Occipital lobe (tissue), 2 donors: Measurements from ENCODE around the gene KCTD7. TPM values are rescaled to one million over a fixed set of nuclear protein-coding genes. Genes with fewer than 3 reads are reported as not detected.
"Not testable (repeated sequence)": the region's sequence is repeated elsewhere in the genome, so short reads cannot be mapped to it uniquely, and the experiment has no call there.

Experiments used
- DNase-seq: peaks from one replicate; lab custom pipeline; 2025; lab: John Stamatoyannopoulos, UW
- total RNA-seq: library from RNA; depleted of rRNA; stranded (reverse); fragments of >200 nt; gene quantifications from one replicate; pipeline ENCODE4 v1.2.3, GENCODE V29; 2014

Gene KCTD7
- total RNA-seq, 1 donor from 2014 or later: 31.8 TPM

GRCh38 chr7:66653719-66654274 lies 25.1 kb downstream of the KCTD7 start:
- DNase-seq: not testable (repeated sequence)

GRCh38 chr7:66654275-66655112 lies 25.8 kb downstream of the KCTD7 start:
- peak; percentile 98 for DNase-seq

DNA sequence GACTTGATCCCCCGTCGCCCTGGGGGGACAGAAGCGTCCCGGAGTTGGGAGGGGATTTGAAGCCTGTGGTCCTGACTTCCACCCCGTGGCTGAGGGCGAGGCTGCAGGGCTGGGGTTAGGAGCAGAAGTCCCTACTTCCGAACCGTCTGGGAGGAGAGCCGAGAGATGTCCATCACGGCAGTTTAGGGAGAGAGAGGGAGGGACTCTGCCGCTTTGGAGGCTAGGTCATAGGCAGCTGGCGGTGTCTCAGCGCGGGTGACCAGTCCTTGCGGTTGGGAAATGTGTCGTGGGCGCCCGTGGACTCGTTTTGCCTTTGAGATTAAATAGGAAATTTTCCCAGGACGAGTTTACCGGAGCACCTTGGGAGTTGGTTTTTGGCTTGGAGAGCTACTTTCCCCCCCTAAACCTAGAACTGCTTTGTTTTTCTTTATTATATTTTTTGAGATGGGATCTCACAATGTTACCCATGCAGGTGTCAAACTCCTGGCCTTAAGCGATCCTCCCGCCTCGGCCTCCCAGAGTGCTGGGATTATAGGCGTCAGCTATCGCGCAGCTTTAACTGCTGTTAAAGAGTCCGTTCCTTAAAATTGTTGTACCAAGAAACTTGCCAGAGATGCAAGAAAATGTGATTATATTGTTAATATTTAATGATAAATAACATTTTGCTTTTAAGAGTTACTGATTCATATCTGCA lies 26.6 kb downstream of the KCTD7 start:
- not testable (repeated sequence) for DNase-seq

GRCh38 chr7:66655826-66656485 lies 27.3 kb downstream of the KCTD7 start:
- DNase-seq: not testable (repeated sequence)

DNA sequence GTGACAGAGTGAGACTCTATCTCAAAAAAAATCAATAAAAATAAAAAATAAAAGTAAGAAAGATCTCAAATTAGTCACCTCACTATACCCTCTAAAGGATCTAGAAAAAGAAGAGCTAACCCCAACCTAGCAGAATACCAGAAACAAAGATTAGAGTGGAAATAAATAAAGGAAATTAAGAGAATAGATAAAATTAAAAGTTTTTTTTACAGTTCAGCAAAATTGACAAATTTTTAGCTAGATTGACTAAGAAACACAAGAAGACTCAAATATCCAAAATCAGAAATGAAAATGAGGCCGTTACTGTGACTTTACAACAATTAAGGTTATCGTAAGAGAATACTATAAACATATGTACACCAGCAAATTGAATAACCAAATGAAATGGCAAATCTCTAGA lies 29.1 kb downstream of the KCTD7 start:
- no peak for DNase-seq

DNA sequence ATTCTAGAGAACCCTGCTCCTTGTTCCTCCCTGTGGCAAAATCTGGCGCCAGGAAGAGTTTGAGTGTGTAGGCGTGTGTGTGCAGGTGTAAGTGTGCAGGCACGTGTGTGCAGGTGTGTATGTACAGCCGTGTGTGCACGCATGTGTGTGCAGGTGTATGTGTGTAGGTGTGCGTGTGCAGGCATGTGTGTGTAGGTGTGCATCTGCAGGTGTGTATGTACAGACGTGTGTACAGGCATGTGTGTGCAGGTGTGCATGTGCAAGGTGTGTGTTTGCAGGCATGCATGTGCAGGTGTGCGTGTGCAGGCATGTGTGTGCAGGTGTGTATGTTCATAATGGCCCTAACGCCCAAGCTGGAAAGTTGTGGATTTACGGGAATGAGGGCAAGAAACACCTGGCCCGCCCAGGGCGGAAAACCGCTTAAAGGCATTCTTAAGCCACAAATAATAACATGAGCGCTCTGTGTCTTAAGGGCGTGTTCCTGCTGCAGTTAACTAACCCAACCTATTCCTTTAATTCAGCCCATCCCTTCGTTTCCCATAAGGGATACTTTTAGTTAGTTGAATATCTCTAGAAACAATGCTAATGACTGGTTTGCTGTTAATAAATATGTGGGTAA lies 34.1 kb downstream of the KCTD7 start:
- no peak for DNase-seq

- DNase-seq: no peak
These were observed 36.1 kb downstream of the KCTD7 start for GRCh38 chr7:66664590-66665293.

- no peak for DNase-seq
These were observed 37.8 kb downstream of the KCTD7 start for GRCh38 chr7:66666313-66666952.

DNA sequence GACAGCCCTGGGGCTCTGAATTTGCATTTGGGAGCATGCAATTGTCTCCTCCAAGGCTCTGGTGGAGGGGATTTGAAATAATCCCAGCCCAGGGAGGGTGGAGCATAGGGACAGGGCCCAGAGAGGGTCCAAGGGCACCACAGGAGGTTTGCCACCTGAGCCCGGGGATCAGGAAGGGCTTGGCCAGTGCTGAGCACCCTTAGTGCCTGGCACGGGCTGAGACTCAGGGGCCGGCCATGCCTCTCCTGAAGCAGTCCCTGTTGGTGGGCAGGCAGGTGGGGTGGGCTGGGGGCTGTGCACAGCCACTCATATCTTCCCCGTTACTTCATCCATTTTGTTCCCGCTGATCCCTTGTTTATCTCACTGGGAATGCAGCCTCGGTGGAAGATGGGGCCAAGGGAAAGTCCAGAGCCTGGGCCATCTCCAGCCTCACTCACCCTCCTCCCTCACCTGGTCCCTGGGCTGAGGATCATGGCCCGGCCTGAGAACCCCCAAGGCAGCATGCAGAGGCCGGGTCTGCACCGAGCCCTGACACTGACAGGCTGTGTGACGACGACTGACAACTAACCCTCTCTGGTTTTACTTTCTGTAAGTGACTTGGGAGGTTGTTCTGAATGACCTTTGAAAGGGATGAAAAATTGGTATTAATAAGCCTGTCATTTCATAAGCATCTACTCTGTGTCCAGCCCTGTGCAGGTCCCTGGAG lies 38.5 kb downstream of the KCTD7 start:
- no peak for DNase-seq

- DNase-seq: no peak
These were observed 39.4 kb downstream of the KCTD7 start for GRCh38 chr7:66668112-66668511.

- DNase-seq: no peak
These were observed 40.0 kb downstream of the KCTD7 start for GRCh38 chr7:66668677-66669076.

DNA sequence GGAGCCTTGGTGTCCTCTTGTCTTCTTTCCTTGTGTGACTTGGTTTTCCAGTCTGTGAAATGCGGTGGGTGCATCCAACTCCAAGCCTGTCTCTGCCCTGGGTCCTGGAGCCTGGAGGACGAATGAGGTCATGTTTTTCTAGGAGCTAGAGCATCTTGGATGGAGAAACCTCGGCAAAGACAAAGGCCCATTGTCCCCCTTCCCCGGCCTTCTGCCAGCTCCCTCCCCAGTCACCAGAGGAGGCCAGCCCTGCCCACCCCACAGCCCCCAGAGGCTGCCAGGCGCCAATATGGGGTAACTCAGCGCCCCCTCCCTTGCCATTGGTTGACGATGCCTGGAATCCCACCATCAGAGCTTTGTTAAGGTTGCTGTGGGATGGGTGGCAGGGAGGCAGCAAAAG lies 40.4 kb downstream of the KCTD7 start:
- DNase-seq: peak; percentile 28

DNA sequence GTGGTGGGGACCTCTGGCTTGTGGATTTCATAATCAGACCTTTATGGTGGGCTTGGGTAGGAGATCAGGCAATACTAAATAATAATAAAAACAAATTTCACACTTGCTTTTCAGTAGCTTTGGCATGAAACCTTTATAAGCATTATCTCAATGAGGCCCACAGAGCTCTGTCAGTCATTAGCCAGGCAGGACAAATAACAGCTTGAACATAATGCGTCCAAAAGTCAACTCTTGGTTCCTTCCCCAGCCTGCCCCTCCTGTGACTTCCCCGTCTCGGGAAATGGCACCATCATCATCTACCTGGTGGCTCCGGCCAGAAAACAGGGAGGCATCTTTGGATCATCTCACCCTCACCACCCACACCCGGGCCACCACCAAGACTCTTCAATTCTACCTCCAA lies 40.8 kb downstream of the KCTD7 start:
- no peak for DNase-seq

GRCh38 chr7:66671034-66671433 lies 42.4 kb downstream of the KCTD7 start:
- DNase-seq: no peak

DNA sequence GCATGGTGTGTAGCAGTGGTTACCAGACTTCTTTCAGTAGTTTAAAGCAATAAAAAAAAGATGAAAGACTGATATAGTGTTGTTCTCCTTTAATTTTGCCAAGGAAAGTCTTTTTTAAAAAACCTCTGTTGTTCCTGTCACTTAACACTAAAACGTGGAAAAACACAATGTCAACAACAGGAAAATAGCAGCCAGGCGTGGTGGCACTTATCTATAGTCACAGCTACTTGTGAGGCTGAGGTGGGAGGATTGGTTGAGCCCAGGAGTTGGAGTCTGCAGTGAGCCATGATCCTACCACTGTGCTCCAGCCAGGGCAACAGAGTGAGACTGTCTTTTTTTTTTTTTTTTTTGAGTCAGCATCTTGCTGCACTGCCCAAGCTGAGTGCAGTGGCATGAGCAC lies 42.8 kb downstream of the KCTD7 start:
- not testable (repeated sequence) for DNase-seq

DNA sequence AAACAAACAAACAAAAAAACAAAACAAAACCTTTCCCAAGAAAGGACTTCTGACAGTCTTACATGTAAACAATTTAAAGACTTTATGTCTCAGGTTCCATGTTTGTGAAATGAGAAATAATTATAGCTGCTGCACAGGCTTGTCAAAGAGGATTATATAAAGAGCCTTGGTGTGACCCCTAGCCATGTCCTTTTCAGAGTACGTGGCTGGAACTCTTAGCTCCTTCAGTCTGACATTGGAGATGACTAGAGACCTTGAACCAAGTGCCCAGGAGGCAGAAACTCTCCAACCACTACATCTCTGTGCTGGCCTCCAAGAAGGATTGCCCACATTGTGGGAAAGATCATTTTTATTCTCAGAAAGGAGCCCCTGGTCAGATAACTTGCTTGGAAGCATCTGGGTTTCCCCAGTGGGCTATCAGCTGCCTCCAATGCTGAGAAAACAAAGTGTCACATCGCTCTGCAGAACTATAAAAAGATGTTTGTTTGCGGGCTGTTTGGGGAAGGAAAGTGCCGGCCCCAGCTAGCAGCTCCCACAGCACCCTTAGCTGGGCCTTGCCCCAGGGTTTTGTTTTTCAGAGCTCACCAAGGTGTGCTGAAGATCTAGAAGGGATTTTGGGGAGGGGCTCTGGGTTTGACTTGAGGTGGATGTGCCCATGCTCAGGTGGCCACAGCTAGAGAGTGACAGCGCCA lies 43.9 kb downstream of the KCTD7 start:
- not testable (repeated sequence) for DNase-seq

DNA sequence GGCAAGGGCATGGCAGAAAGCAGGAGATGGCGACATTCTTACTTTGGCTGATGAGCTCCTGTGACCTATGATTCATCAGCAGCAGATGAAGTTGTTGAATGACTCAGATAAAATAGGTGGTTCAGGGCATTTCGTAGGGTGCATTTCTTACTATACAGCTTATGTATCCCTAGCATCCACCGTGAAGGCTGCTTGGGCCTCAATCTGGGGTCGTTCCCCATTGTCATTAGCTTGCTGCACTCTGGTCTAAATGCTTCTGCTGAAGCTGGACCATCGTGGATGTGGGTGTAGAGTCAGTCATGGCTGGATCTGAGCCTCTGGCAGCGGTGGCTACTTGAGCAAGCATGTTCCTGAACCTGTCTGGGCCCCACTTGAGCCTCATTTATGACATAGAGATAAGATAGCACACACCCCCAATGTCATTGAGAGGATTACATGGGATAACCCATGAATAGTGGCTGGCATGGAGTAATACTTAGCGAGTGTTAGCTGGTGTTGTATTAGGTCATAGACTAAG lies 44.5 kb downstream of the KCTD7 start:
- not testable (repeated sequence) for DNase-seq

DNA sequence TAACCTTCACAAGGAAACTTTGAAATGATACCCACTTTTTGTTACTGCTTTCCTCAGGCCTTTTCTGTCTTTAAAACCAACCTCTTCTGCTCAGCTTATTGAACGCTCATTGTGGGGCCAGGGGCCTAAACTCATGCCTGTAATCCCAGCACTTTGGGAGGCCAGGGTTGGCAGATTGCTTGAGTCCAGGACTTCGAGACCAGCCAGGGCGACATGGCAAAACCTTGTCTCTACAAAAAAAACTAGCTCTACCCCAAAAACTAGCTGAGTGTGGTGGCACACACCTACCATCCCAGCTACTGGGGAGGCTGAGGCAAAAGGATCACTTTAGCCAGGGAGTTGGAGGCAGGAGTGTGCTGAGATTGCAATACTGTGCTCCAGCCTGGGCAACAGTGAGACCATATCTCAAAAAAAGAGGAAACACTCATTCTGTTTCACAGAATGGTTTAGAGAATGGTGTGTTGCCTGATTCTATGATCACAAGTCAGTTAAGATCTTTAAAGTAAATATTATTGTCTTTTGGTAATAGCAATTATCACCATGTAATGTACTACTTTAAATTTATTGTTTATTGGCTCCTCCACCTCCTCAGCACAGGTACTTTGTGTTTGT lies 51.1 kb downstream of the KCTD7 start:
- DNase-seq: no peak
